H9 (cell line): ENCODE results near the gene NCOA5. TPM values are rescaled to one million over a fixed set of nuclear protein-coding genes. Genes with fewer than 3 reads are reported as not detected.

ENCODE experiments used
- DNase-seq: peaks from one replicate; pipeline ENCODE4 v3.0.0-alpha.2; 2017
- H2AFZ ChIP-seq: one replicate; pipeline ENCODE4 v1.6.1; 2013; ENCODE audit warnings: mild to moderate bottlenecking, low read length, control low read depth, moderate library complexity
- H2AK5ac ChIP-seq: 2 replicates; pipeline ENCODE4 v1.6.1; 2013; ENCODE audit warnings: low read length, control low read depth, mixed read lengths; ENCODE audit not compliant: insufficient read length
- H2BK120ac ChIP-seq: one replicate; pipeline ENCODE4 v1.6.1; 2013; ENCODE audit warnings: low read depth, mild to moderate bottlenecking, low read length, control low read depth, inconsistent platforms; ENCODE audit not compliant: poor library complexity, severe bottlenecking
- H2BK12ac ChIP-seq: 2 replicates; pipeline ENCODE4 v1.6.1; 2013; ENCODE audit warnings: low read length, control low read depth, mixed read lengths, low read depth; ENCODE audit not compliant: insufficient read length
- H2BK15ac ChIP-seq: 2 replicates; pipeline ENCODE4 v1.6.1; 2013; ENCODE audit warnings: low read depth, low read length, control low read depth
- H2BK20ac ChIP-seq: one replicate; pipeline ENCODE4 v1.6.1; 2013; ENCODE audit warnings: low read depth, mild to moderate bottlenecking, low read length, control low read depth, inconsistent platforms; ENCODE audit not compliant: poor library complexity, severe bottlenecking
- H2BK5ac ChIP-seq: 2 replicates; pipeline ENCODE4 v1.6.1; 2013; ENCODE audit warnings: low read length, control low read depth, mixed read lengths; ENCODE audit not compliant: insufficient read length
- H3K14ac ChIP-seq: 2 replicates; pipeline ENCODE4 v1.6.1; 2013; ENCODE audit warnings: low read length, control low read depth; ENCODE audit not compliant: insufficient read depth
- H3K18ac ChIP-seq: 2 replicates; pipeline ENCODE4 v1.6.1; 2013; ENCODE audit warnings: low read depth, mild to moderate bottlenecking, mixed read lengths, low read length, control low read depth; ENCODE audit not compliant: insufficient read length
- H3K23ac ChIP-seq: 2 replicates; pipeline ENCODE4 v1.6.1; 2013; ENCODE audit warnings: low read length, control low read depth, mixed read lengths, low read depth; ENCODE audit not compliant: insufficient read length
- H3K23me2 ChIP-seq: 2 replicates; pipeline ENCODE4 v1.6.1; 2013; ENCODE audit warnings: low read depth, mild to moderate bottlenecking, mixed read lengths, low read length, control low read depth; ENCODE audit not compliant: insufficient read length, poor library complexity, severe bottlenecking
- H3K27ac ChIP-seq: 2 replicates; pipeline ENCODE4 v1.5.1; 2013; ENCODE audit warnings: low read length, control low read depth, mixed read lengths, low read depth; ENCODE audit not compliant: insufficient read length
- H3K27me3 ChIP-seq: 2 replicates; pipeline ENCODE4 v1.6.1; 2013; ENCODE audit warnings: low read length, control low read depth, inconsistent platforms; ENCODE audit not compliant: insufficient read depth
- H3K4ac ChIP-seq: 2 replicates; pipeline ENCODE4 v1.6.1; 2013; ENCODE audit warnings: low read depth, mild to moderate bottlenecking, control low read depth, inconsistent platforms, low read length, moderate library complexity
- H3K4me1 ChIP-seq: 2 replicates; pipeline ENCODE4 v1.6.1; 2013; ENCODE audit warnings: low read length, control low read depth, inconsistent platforms; ENCODE audit not compliant: insufficient read depth
- H3K4me2 ChIP-seq: 2 replicates; pipeline ENCODE4 v1.6.1; 2013; ENCODE audit warnings: low read length, control low read depth, mixed read lengths; ENCODE audit not compliant: insufficient read length, insufficient read depth
- H3K56ac ChIP-seq: 2 replicates; pipeline ENCODE4 v1.6.1; 2013; ENCODE audit warnings: low read depth, mild to moderate bottlenecking, mixed read lengths, low read length, control low read depth; ENCODE audit not compliant: insufficient read length
- H3K79me1 ChIP-seq: 2 replicates; pipeline ENCODE4 v1.6.1; 2013; ENCODE audit warnings: low read depth, mild to moderate bottlenecking, moderate library complexity, low read length, control low read depth, inconsistent platforms; ENCODE audit not compliant: insufficient read depth, poor library complexity, severe bottlenecking
- H3K79me2 ChIP-seq: 2 replicates; pipeline ENCODE4 v1.6.1; 2013; ENCODE audit warnings: low read length, control low read depth, inconsistent platforms; ENCODE audit not compliant: insufficient read depth
- H3K9ac ChIP-seq: 2 replicates; pipeline ENCODE4 v1.6.1; 2013; ENCODE audit warnings: low read length, control low read depth, mixed read lengths; ENCODE audit not compliant: insufficient read length; ENCODE audit errors: extremely low read depth
- H3K9me3 ChIP-seq: one replicate; pipeline ENCODE4 v1.6.1; 2013; ENCODE audit warnings: low read depth, low read length, inconsistent platforms; ENCODE audit not compliant: control insufficient read depth
- H3T11ph ChIP-seq: one replicate; pipeline ENCODE4 v1.6.1; 2013; ENCODE audit warnings: mild to moderate bottlenecking, low read length, control low read depth, inconsistent platforms
- H4K20me1 ChIP-seq: one replicate; pipeline ENCODE4 v1.6.1; 2013; ENCODE audit not compliant: control insufficient read depth, insufficient read length, insufficient read depth
- H4K5ac ChIP-seq: 2 replicates; pipeline ENCODE4 v1.6.1; 2013; ENCODE audit warnings: low read depth, mild to moderate bottlenecking, mixed read lengths, low read length, control low read depth; ENCODE audit not compliant: insufficient read length
- H4K8ac ChIP-seq: replicated peaks from 2 replicates; pipeline ENCODE4 v1.6.1; 2013; ENCODE audit warnings: low read length, control low read depth, mixed read lengths, low read depth; ENCODE audit not compliant: insufficient read length
- H4K91ac ChIP-seq: 2 replicates; pipeline ENCODE4 v1.6.1; 2013; ENCODE audit warnings: low read depth, mild to moderate bottlenecking, moderate library complexity, mixed read lengths, low read length, control low read depth; ENCODE audit not compliant: insufficient read length
- H3K27ac Mint-ChIP-seq, 3 experiments: 2 replicates in 2 of 3; 3 replicates in 1 of 3; pipeline ENCODE4 v1.8.0; 2020 to 2021; ENCODE audit warnings: mixed read lengths in 3 of 3, mild to moderate bottlenecking in 1 of 3, moderate library complexity in 1 of 3
- H3K27me3 Mint-ChIP-seq: 2 replicates; pipeline ENCODE4 v1.8.0; 2021; ENCODE audit warnings: low read depth, mild to moderate bottlenecking, moderate library complexity, mixed read lengths
- H3K36me3 Mint-ChIP-seq, 3 experiments: 2 replicates in 2 of 3; 3 replicates in 1 of 3; pipeline ENCODE4 v1.8.0; 2020 to 2021; ENCODE audit warnings: low read depth in 3 of 3, mixed read lengths in 3 of 3; ENCODE audit not compliant: insufficient read depth in 1 of 3
- H3K4me1 Mint-ChIP-seq, 2 experiments: 2 replicates each; pipeline ENCODE4 v1.8.0; 2020; ENCODE audit warnings: mixed read lengths in 2 of 2
- H3K4me3 Mint-ChIP-seq, 2 experiments: 2 replicates in 1 of 2; 3 replicates in 1 of 2; pipeline ENCODE4 v1.8.0; 2020 to 2021; ENCODE audit warnings: mild to moderate bottlenecking in 2 of 2, mixed read lengths in 2 of 2, moderate library complexity in 1 of 2
- H3K9me3 Mint-ChIP-seq, 2 experiments: 2 replicates in 1 of 2; 3 replicates in 1 of 2; pipeline ENCODE4 v1.8.0; 2020; ENCODE audit warnings: mild to moderate bottlenecking in 2 of 2, mixed read lengths in 2 of 2, moderate library complexity in 1 of 2
- WGBS: extraction: QIAGEN DNeasy Blood & Tissue Kit; methylation state at CpG from one replicate; pipeline ENCODE4 v1.1.7; 2013; ENCODE audit warnings: missing lambda C conversion rate, low lambda C conversion rate, mixed read lengths; ENCODE audit not compliant: insufficient read length; ENCODE audit errors: extremely low coverage; 5-methylcytosine and 5-hydroxymethylcytosine counted together
- total RNA-seq: library from RNA; stranded (reverse); gene quantifications from 2 replicates; pipeline ENCODE4 v1.2.1, GENCODE V29; 2021
- TF ChIP-seq, protein P1 (sequence below): fragments of 200-600 bp; sonication (generic); conservative IDR thresholded peaks from 3 replicates; pipeline ENCODE4 v1.8.0; 2021; ENCODE audit warnings: antibody characterized with exemption, mild to moderate bottlenecking

NCOA5 gene
- total RNA-seq, 1 experiment from 2014 or later = 55.7 TPM

DNA sequence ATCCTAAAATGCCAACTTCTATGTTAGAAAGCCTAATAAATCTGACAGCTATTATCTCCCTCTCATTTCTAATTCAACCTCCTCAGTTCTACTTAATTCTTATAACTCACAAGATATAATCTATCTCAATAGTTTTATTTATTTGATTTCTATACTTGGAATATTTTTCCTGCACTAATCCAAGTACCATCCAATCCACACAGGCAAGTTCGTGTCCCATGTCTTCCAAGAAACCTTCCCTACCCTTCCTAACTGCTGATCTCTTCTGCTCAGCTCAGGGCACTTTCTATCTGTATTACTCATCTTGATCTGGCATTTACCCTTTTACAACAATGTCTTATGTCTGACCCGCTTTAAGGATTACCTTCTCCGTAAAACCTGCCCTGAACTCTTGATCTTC is 18.2 kb downstream of the NCOA5 start:
- Mint-ChIP-seq H3K9me3 (no peaks in the 10 kb centered on the region), H3K36me3 (peaks cover 11 to 34% (median 31%) of the 10 kb centered on the region in 3 experiments), H3K27me3 (no peaks in the 10 kb centered on the region), H3K4me1 (peaks cover 5% of the 10 kb centered on the region in 2 experiments), H3K27ac (no peak overlapping the region), H3K4me3 (no peak overlapping the region)
- Histone ChIP-seq H2BK20ac (no peak overlapping the region), H2BK15ac (no peak overlapping the region), H3K27ac (no peak overlapping the region), H3K14ac (no peak overlapping the region), H3K79me1 (peaks cover 3% of the 10 kb centered on the region), H3K4me2 (no peak overlapping the region), H2AK5ac (no peak overlapping the region), H2AFZ (no peak overlapping the region), H4K5ac (no peak overlapping the region), H4K8ac (no peak overlapping the region), H3K56ac (no peak overlapping the region), H4K20me1 (no peaks in the 10 kb centered on the region), H3K27me3 (no peaks in the 10 kb centered on the region), H3K79me2 (no peaks in the 10 kb centered on the region; the same call in 1 of the 2 replicates), H3K9ac (no peak overlapping the region), H2BK5ac (no peak overlapping the region), H2BK12ac (no peak overlapping the region), H2BK120ac (no peak overlapping the region), H3K23me2 (no peaks in the 10 kb centered on the region), H3K9me3 (no peaks in the 10 kb centered on the region), H3K23ac (no peak overlapping the region), H3K18ac (no peak overlapping the region), H3T11ph (no peak overlapping the region), H3K4me1 (peaks cover 17% of the 10 kb centered on the region), H3K4ac (no peak overlapping the region), H4K91ac (no peak overlapping the region)
- TF ChIP-seq, protein P1, sequence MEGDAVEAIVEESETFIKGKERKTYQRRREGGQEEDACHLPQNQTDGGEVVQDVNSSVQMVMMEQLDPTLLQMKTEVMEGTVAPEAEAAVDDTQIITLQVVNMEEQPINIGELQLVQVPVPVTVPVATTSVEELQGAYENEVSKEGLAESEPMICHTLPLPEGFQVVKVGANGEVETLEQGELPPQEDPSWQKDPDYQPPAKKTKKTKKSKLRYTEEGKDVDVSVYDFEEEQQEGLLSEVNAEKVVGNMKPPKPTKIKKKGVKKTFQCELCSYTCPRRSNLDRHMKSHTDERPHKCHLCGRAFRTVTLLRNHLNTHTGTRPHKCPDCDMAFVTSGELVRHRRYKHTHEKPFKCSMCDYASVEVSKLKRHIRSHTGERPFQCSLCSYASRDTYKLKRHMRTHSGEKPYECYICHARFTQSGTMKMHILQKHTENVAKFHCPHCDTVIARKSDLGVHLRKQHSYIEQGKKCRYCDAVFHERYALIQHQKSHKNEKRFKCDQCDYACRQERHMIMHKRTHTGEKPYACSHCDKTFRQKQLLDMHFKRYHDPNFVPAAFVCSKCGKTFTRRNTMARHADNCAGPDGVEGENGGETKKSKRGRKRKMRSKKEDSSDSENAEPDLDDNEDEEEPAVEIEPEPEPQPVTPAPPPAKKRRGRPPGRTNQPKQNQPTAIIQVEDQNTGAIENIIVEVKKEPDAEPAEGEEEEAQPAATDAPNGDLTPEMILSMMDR = no peak
- no peak for DNase-seq
- no CpG with 5 or more reads among the region's 3 CpGs for WGBS
